ENCODE results near the gene TUBA4B. TPM values are rescaled to one million over a fixed set of nuclear protein-coding genes. Genes with fewer than 3 reads are reported as not detected.

Gene TUBA4B
- total RNA-seq, 4 donors from 2014 or later = 0.43 to 0.83 TPM; not detected in 2

DNA sequence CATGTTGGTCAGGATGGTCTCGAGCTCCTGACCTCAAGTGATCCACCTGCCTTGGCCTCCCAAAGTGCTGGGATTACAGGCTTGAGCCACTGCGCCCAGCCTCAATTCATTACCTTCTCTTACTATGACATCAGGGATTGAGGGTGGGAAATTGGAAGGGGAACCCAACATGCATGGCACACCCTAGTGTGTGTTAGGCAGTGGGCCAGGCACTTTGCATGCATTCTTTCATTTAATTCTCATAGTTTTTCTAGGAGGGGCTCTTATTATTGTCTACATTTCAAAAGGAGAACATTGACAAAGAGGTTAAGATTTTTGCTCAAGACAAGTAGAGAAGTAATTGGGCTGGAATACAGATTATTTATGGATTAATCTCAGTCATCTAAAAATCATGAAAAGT lies 15.3 kb downstream of the TUBA4B start:
- TF ChIP-seq POLR2A (IDR thresholded peaks at IDR 0.05) = no peak
- TF ChIP-seq CTCF (IDR thresholded peaks at IDR 0.05) = no peak
- H3K36me3 ChIP-seq = no peaks in the 10 kb centered on the region
- intact Hi-C loops (cut with DNase I; ENCODE audit: low total_unique reads) = no loop called here

GRCh38 chr2:219269362-219270054 lies 16.5 kb downstream of the TUBA4B start:
- Histone ChIP-seq H3K36me3 (no peaks in the 10 kb centered on the region), H3K4me3 (no peak overlapping the region), H3K9me3 (no peaks in the 10 kb centered on the region), H3K4me1 (no peaks in the 10 kb centered on the region), H3K27ac (no peak overlapping the region), H3K27me3 (no peaks in the 10 kb centered on the region)
- TF ChIP-seq POLR2A (IDR thresholded peaks at IDR 0.05) = no peak
- TF ChIP-seq CTCF (IDR thresholded peaks at IDR 0.05) = no peak
- DNase-seq = no peak
- intact Hi-C loops (cut with DNase I; ENCODE audit: low total_unique reads) = no loop called here

More for the DNA sequence above, 15.3 kb downstream of the TUBA4B start:
- H3K4me3 ChIP-seq = no peak overlapping the region
- no peak overlapping the region for H3K27ac ChIP-seq
- no peaks in the 10 kb centered on the region for H3K27me3 ChIP-seq
- no peak for DNase-seq
- no peaks in the 10 kb centered on the region for H3K9me3 ChIP-seq
- H3K4me1 ChIP-seq = no peaks in the 10 kb centered on the region

- no peaks in the 10 kb centered on the region for H3K36me3 ChIP-seq
- intact Hi-C loops (cut with DNase I; ENCODE audit: low total_unique reads) = no loop called here
- TF ChIP-seq POLR2A (IDR thresholded peaks at IDR 0.05) = no peak
- TF ChIP-seq CTCF (IDR thresholded peaks at IDR 0.05) = no peak
Observed at GRCh38 chr2:219270055-219270372, 17.0 kb downstream of the TUBA4B start.

GRCh38 chr2:219271021-219271420 lies 18.0 kb downstream of the TUBA4B start:
- Histone ChIP-seq H3K27me3 (no peaks in the 10 kb centered on the region), H3K4me3 (no peak overlapping the region), H3K4me1 (no peaks in the 10 kb centered on the region), H3K27ac (no peak overlapping the region), H3K36me3 (no peaks in the 10 kb centered on the region), H3K9me3 (no peaks in the 10 kb centered on the region)
- intact Hi-C loops (cut with DNase I; ENCODE audit: low total_unique reads) = no loop called here
- no peak for DNase-seq
- TF ChIP-seq CTCF (IDR thresholded peaks at IDR 0.05) = no peak
- TF ChIP-seq POLR2A (IDR thresholded peaks at IDR 0.05) = no peak

More at GRCh38 chr2:219270055-219270372, 17.0 kb downstream of the TUBA4B start:
- H3K9me3 ChIP-seq = no peaks in the 10 kb centered on the region
- H3K4me3 ChIP-seq = no peak overlapping the region
- no peaks in the 10 kb centered on the region for H3K27me3 ChIP-seq
- DNase-seq = no peak
- no peak overlapping the region for H3K27ac ChIP-seq
- no peaks in the 10 kb centered on the region for H3K4me1 ChIP-seq

DNA sequence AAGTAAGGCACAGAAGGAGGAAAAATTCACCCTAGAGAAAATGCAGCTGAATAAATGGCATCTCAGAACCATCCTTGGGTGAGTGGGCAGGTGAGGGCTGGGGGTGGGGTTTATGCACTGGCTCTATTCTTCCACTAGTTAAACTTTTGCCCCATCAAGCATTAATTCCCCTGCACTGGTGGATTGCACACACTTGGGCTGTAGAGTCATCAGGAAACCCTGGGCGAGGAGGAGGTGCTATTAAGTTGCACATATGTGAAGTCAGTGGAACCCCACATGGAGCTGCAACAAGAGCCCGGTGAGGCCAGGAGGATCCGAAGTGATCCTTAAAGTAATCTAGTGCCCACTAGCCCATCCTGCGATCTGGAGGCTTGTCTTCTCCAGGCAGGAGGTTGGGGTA lies 19.3 kb downstream of the TUBA4B start:
- no peak for DNase-seq
- H3K4me1 ChIP-seq = no peaks in the 10 kb centered on the region
- TF ChIP-seq POLR2A (IDR thresholded peaks at IDR 0.05) (no peak), CTCF (IDR thresholded peaks at IDR 0.05) (no peak)
- H3K27ac ChIP-seq = no peak overlapping the region
- H3K9me3 ChIP-seq = no peaks in the 10 kb centered on the region
- no peaks in the 10 kb centered on the region for H3K36me3 ChIP-seq
- no peaks in the 10 kb centered on the region for H3K27me3 ChIP-seq
- H3K4me3 ChIP-seq = no peak overlapping the region
- intact Hi-C loops (cut with DNase I; ENCODE audit: low total_unique reads) = no loop called here
